GM12878 (cell line): ENCODE results near the gene PCSK2. TPM values are rescaled to one million over a fixed set of nuclear protein-coding genes. Genes with fewer than 3 reads are reported as not detected.

Experiments
- ATAC-seq: fragments of 200-7000 bp; cut with Tn5 transposase; 3 replicates; pipeline ENCODE4 v1.9.1; 2020; ENCODE audit warnings: mild to moderate bottlenecking, moderate library complexity
- BruUV-seq: library from RNA; stranded (reverse); fragments of 400-500 nt; replicated peaks from 2 replicates; lab custom pipeline; 2021; lab: Mats Ljungman, UMichigan
- CTCF ChIA-PET: fragments of 300-600 bp; sonication (Branson Sonifier 250); formaldehyde crosslinking; extraction: SDS; loops from one replicate; lab custom pipeline; 2021; ENCODE audit warnings: inconsistent platforms; lab: Yijun Ruan, JAX
- POLR2A ChIA-PET: fragments of 350-600 bp; formaldehyde crosslinking; extraction: SDS; loops from one replicate; lab custom pipeline; 2021; ENCODE audit warnings: inconsistent platforms; lab: Charles Lee
- RAD21 ChIA-PET: fragments of 300-600 bp; sonication (Branson Sonifier 250); formaldehyde crosslinking; loops from one replicate; lab custom pipeline; 2023; ENCODE audit warnings: antibody characterized with exemption; ENCODE audit not compliant: unreplicated experiment; lab: Charles Lee
- SMC1A ChIA-PET: fragments of 300-600 bp; sonication (Branson Sonifier 250); formaldehyde crosslinking; loops from one replicate; lab custom pipeline; 2023; ENCODE audit not compliant: unreplicated experiment, uncharacterized antibody; lab: Charles Lee
- DNase-seq: peaks from one replicate; pipeline ENCODE4 v3.0.0-alpha.2; 2011; ENCODE audit warnings: low read depth, low spot score
- FAIRE-seq: peaks from 3 replicates; lab custom pipeline; 2011; peaks lifted over from hg19 to GRCh38; lab: Jason Lieb, UNC
- H2AFZ ChIP-seq: 2 replicates; pipeline ENCODE4 v1.6.0; 2011; ENCODE audit warnings: low read depth, low read length, control low read depth; ENCODE audit not compliant: control insufficient read depth
- H3K27ac ChIP-seq: 2 replicates; pipeline ENCODE4 v1.5.1; 2011; ENCODE audit warnings: control low read depth; ENCODE audit not compliant: control insufficient read depth, insufficient read depth
- H3K27me3 ChIP-seq, 2 experiments: replicated peaks in 1 of 2; 2 replicates each; pipeline versions ENCODE4 v1.6.0 to v1.6.1; 2011; ENCODE audit warnings: low read length in 1 of 2; ENCODE audit not compliant: control insufficient read depth in 2 of 2, insufficient read depth in 2 of 2
- H3K36me3 ChIP-seq, 2 experiments: 2 replicates each; pipeline ENCODE4 v1.5.1; 2011; ENCODE audit warnings: low read length in 1 of 2; ENCODE audit not compliant: control insufficient read depth in 2 of 2, insufficient read depth in 2 of 2
- H3K4me1 ChIP-seq: 2 replicates; pipeline ENCODE4 v1.6.1; 2011; ENCODE audit warnings: mild to moderate bottlenecking, low read length, moderate library complexity, mixed read lengths; ENCODE audit not compliant: control insufficient read depth, insufficient read depth
- H3K4me2 ChIP-seq: 2 replicates; pipeline ENCODE4 v1.6.0; 2011; ENCODE audit warnings: control low read depth; ENCODE audit not compliant: control insufficient read depth, insufficient read depth
- H3K4me3 ChIP-seq: fragments of 200-600 bp; sonication (generic); 2 replicates; pipeline ENCODE4 v1.5.1; 2016
- H3K79me2 ChIP-seq: 2 replicates; pipeline ENCODE4 v1.6.0; 2011; ENCODE audit warnings: low read length; ENCODE audit not compliant: control insufficient read depth, insufficient read depth
- H3K9ac ChIP-seq: 2 replicates; pipeline ENCODE4 v1.8.0; 2011; ENCODE audit warnings: low read length, control low read depth, mixed read lengths; ENCODE audit not compliant: control insufficient read depth, insufficient read depth
- H3K9me3 ChIP-seq: replicated peaks from 3 replicates; pipeline ENCODE4 v1.5.1; 2011; ENCODE audit warnings: mild to moderate bottlenecking, low read length; ENCODE audit not compliant: control insufficient read depth, insufficient read depth
- H4K20me1 ChIP-seq: 2 replicates; pipeline ENCODE4 v1.6.0; 2011; ENCODE audit not compliant: control insufficient read depth, insufficient read depth
- BRCA1 ChIP-seq: IDR thresholded peaks from 2 replicates; pipeline ENCODE4 v1.6.1; 2011; ENCODE audit warnings: low read depth, low read length, improper control_type of control experiment
- CBX5 ChIP-seq: sonication (generic); IDR thresholded peaks from 2 replicates; pipeline ENCODE4 v1.6.1; 2016; ENCODE audit warnings: low read depth, moderate library complexity, mild to moderate bottlenecking, inconsistent platforms
- CEBPZ ChIP-seq: fragments of 150-350 bp; IDR thresholded peaks from 2 replicates; pipeline ENCODE4 v1.6.1; 2016; ENCODE audit warnings: low read depth, low read length
- FOXK2 ChIP-seq: fragments of 450-650 bp; IDR thresholded peaks from 2 replicates; pipeline ENCODE4 v1.6.1; 2017; ENCODE audit warnings: mild to moderate bottlenecking, moderate library complexity
- HCFC1 ChIP-seq: fragments of 150-350 bp; IDR thresholded peaks from 2 replicates; pipeline ENCODE4 v1.6.1; 2014; ENCODE audit warnings: low read length
- HDGF ChIP-seq: fragments of 450-650 bp; IDR thresholded peaks from 2 replicates; pipeline ENCODE4 v1.6.1; 2016; ENCODE audit warnings: antibody characterized with exemption
- NFYA ChIP-seq: IDR thresholded peaks from 2 replicates; pipeline ENCODE4 v1.6.1; 2011; ENCODE audit warnings: low read depth, mild to moderate bottlenecking, low read length, improper control_type of control experiment, borderline replicate concordance
- RAD51 ChIP-seq: fragments of 450-650 bp; IDR thresholded peaks from 2 replicates; pipeline ENCODE4 v1.6.1; 2016; ENCODE audit warnings: moderate library complexity, mild to moderate bottlenecking, inconsistent platforms
- SIX5 ChIP-seq: IDR thresholded peaks from 2 replicates; pipeline ENCODE4 v1.6.1; 2011; ENCODE audit warnings: mild to moderate bottlenecking, low read depth, low read length, moderate library complexity; ENCODE audit not compliant: severe bottlenecking
- TCF3 ChIP-seq: IDR thresholded peaks from 2 replicates; pipeline ENCODE4 v1.6.1; 2012; ENCODE audit warnings: low read depth, mild to moderate bottlenecking, low read length, borderline replicate concordance; ENCODE audit not compliant: insufficient read depth
- USF1 ChIP-seq: IDR thresholded peaks from 2 replicates; pipeline ENCODE4 v1.6.1; 2011; ENCODE audit warnings: borderline replicate concordance, low read depth, mild to moderate bottlenecking, moderate library complexity, mixed read lengths, low read length; ENCODE audit not compliant: insufficient read depth; ENCODE audit errors: extremely low read length
- ZBTB33 ChIP-seq: fragments of 450-650 bp; IDR thresholded peaks from 2 replicates; pipeline ENCODE4 v1.6.1; 2017; ENCODE audit warnings: mild to moderate bottlenecking
- in situ Hi-C: fragments of 300-500 bp; cut with MboI; formaldehyde crosslinking; loops from 9 replicates; pipeline ENCODE4 v1.14.3; 2018; ENCODE audit warnings: mixed read lengths
- intact Hi-C: fragments of 100-400 bp; cut with micrococcal nuclease; formaldehyde crosslinking; loops from one replicate; pipeline ENCODE4 v1.14.2; 2022; ENCODE audit not compliant: unreplicated experiment
- polyA plus RNA-seq, 11 experiments: library from polyadenylated mRNA; depleted of rRNA in 4 of 11; unstranded in 6 of 11; stranded (reverse) in 5 of 11; fragments of >200 nt; fragmentation: Nextera tagmentation in 4 of 11; fragmentation: Illumina TruSeq in 1 of 11; extraction: Ambion mirVana in 4 of 11; extraction: Trizol in 1 of 11; gene quantifications; 1 replicate in 1 of 11; 2 replicates in 10 of 11; pipeline versions ENCODE4 v1.2.1 to v1.2.3, GENCODE V29; 2011 to 2016; ENCODE audit warnings: inconsistent platforms in 2 of 11, missing spikeins in 2 of 11, low read depth in 1 of 11
- total RNA-seq, 4 experiments: library from RNA; depleted of rRNA in 3 of 4; stranded (reverse); fragments of >200 nt in 3 of 4; fragmentation: Illumina TruSeq in 1 of 4; extraction: Trizol in 1 of 4; gene quantifications; 2 replicates each; pipeline versions ENCODE4 v1.2.1 to v1.2.3, GENCODE V29; 2013 to 2021
- TF ChIP-seq, protein P1 (sequence below): IDR thresholded peaks from 2 replicates; pipeline ENCODE4 v1.6.1; 2011; ENCODE audit warnings: low read depth, mild to moderate bottlenecking, low read length, moderate library complexity, borderline replicate concordance; ENCODE audit errors: extremely low read depth
- TF ChIP-seq, protein P2 (sequence below): fragments of 450-650 bp; IDR thresholded peaks from 2 replicates; pipeline ENCODE4 v1.6.1; 2016; ENCODE audit warnings: mild to moderate bottlenecking
- TF ChIP-seq, protein P3 (sequence below): IDR thresholded peaks from 2 replicates; pipeline ENCODE4 v1.6.1; 2011; ENCODE audit warnings: low read depth, low read length, improper control_type of control experiment, borderline replicate concordance

PCSK2 gene
- total and polyA plus RNA-seq, 10 of the 15 experiments (the other 5 are each of a cell fraction or from before 2014, with no cell fraction given) = not detected

- no peak for TF ChIP-seq ZBTB33
- no peak for TF ChIP-seq NFYA
- TF ChIP-seq CEBPZ = no peak
- TF ChIP-seq TCF3 = no peak
- no peak for TF ChIP-seq BRCA1
- TF ChIP-seq HDGF = no peak
- TF ChIP-seq FOXK2 = no peak
Observed at GRCh38 chr20:17525132-17525531, 298.3 kb downstream of the PCSK2 start (continued).

DNA sequence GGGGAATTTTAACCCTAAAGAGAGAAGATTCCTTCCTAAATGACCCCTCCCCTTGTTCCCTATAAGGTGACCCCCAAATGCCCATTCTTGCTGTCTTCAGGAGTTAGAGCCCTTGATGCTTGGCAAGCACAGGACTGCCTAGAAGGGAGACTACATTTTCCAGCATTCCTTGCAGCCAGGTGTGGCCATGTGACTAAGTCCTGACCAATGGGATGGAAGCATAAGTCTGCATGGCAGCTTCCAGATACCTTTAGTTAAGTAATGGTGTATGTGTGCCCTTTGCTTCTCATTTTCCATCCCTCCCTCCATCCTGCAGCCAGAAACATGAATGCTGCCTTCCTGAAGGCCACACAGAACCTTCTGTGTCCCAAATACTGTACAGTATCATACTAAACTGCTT lies 298.8 kb downstream of the PCSK2 start:
- DNase-seq = no peak
- Histone ChIP-seq H3K79me2 (no peaks in the 10 kb centered on the region), H2AFZ (peak overlapping the region; percentile 61), H3K4me1 (no peaks in the 10 kb centered on the region; the same call in 1 of the 2 replicates), H3K27me3 (peaks cover 0 to 1% of the 10 kb centered on the region in 2 experiments; a peak in 2 of 4 replicates), H3K4me2 (no peak overlapping the region), H3K4me3 (no peak overlapping the region), H3K9ac (no peak overlapping the region), H4K20me1 (no peaks in the 10 kb centered on the region), H3K9me3 (no peaks in the 10 kb centered on the region), H3K36me3 (no peaks in the 10 kb centered on the region), H3K27ac (no peak overlapping the region)
- ChIA-PET CTCF (no interaction called here), SMC1A (no interaction called here), RAD21 (no interaction called here), POLR2A (no interaction called here)
- ATAC-seq = peak; percentile 91
- FAIRE-seq = peak; percentile 31
- no TSS peak for BruUV-seq
- intact Hi-C loops (no loop called here), in situ Hi-C loops (no loop called here)
- TF ChIP-seq, protein P1, sequence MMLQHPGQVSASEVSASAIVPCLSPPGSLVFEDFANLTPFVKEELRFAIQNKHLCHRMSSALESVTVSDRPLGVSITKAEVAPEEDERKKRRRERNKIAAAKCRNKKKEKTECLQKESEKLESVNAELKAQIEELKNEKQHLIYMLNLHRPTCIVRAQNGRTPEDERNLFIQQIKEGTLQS = peak; percentile 67; the same call in 1 of the 2 replicates
- TF ChIP-seq SIX5 (peak; percentile 68), CBX5 (no peak), NFYA (no peak), HCFC1 (peak; percentile 68), RAD51 (peak; percentile 35; the same call in 1 of the 2 replicates), USF1 (peak; percentile 87)
- TF ChIP-seq, protein P2, sequence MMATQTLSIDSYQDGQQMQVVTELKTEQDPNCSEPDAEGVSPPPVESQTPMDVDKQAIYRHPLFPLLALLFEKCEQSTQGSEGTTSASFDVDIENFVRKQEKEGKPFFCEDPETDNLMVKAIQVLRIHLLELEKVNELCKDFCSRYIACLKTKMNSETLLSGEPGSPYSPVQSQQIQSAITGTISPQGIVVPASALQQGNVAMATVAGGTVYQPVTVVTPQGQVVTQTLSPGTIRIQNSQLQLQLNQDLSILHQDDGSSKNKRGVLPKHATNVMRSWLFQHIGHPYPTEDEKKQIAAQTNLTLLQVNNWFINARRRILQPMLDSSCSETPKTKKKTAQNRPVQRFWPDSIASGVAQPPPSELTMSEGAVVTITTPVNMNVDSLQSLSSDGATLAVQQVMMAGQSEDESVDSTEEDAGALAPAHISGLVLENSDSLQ = no peak
- TF ChIP-seq, protein P3, sequence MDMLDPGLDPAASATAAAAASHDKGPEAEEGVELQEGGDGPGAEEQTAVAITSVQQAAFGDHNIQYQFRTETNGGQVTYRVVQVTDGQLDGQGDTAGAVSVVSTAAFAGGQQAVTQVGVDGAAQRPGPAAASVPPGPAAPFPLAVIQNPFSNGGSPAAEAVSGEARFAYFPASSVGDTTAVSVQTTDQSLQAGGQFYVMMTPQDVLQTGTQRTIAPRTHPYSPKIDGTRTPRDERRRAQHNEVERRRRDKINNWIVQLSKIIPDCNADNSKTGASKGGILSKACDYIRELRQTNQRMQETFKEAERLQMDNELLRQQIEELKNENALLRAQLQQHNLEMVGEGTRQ = peak; percentile 54
